PC-3 (cell line): ENCODE results near the gene CERT1.
"Not testable (repeated sequence)": the region's sequence is repeated elsewhere in the genome, so short reads cannot be mapped to it uniquely, and the experiment has no call there.

Experiments used
- EZH2 ChIP-seq: fragments of 300-600 bp; sonication (generic); IDR thresholded peaks from one replicate; pipeline ENCODE4 v1.6.1; 2017; ENCODE audit warnings: antibody characterized with exemption, mild to moderate bottlenecking, low read length; ENCODE audit not compliant: unreplicated experiment
- EZH2phosphoT487 ChIP-seq: fragments of 300-600 bp; sonication (generic); IDR thresholded peaks from 2 replicates; pipeline ENCODE4 v1.6.1; 2018; ENCODE audit warnings: mild to moderate bottlenecking, antibody characterized with exemption, low read length, borderline replicate concordance
- TF ChIP-seq, protein P1 (sequence below): fragments of 300-600 bp; sonication (generic); conservative IDR thresholded peaks from 2 replicates; pipeline ENCODE4 v1.5.1; 2017; ENCODE audit warnings: antibody characterized with exemption, low read depth, mild to moderate bottlenecking, low read length

DNA sequence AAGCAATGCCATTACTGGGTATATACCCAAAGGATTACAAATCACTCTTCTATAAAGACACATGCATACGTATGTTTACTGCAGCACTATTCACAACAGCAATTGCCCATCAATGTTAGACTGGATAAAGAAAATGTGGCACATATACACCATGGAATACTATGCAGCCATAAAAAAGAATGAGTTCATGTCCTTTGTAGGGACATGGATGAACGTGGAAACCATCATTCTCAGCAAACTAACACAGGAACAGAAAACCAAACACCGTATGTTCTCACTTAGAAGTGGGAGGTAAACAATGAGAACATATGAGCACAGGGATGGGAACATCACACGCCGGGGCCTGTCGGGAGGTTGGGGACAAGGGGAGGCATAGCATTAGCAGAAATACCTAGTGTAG, 21.6 kb downstream of the CERT1 start:
- TF ChIP-seq, protein P1, sequence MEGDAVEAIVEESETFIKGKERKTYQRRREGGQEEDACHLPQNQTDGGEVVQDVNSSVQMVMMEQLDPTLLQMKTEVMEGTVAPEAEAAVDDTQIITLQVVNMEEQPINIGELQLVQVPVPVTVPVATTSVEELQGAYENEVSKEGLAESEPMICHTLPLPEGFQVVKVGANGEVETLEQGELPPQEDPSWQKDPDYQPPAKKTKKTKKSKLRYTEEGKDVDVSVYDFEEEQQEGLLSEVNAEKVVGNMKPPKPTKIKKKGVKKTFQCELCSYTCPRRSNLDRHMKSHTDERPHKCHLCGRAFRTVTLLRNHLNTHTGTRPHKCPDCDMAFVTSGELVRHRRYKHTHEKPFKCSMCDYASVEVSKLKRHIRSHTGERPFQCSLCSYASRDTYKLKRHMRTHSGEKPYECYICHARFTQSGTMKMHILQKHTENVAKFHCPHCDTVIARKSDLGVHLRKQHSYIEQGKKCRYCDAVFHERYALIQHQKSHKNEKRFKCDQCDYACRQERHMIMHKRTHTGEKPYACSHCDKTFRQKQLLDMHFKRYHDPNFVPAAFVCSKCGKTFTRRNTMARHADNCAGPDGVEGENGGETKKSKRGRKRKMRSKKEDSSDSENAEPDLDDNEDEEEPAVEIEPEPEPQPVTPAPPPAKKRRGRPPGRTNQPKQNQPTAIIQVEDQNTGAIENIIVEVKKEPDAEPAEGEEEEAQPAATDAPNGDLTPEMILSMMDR: not testable (repeated sequence)
- not testable (repeated sequence) for TF ChIP-seq EZH2, EZH2phosphoT487
